ENCODE measurements around the gene APOBEC4.

APOBEC4 gene

DNA sequence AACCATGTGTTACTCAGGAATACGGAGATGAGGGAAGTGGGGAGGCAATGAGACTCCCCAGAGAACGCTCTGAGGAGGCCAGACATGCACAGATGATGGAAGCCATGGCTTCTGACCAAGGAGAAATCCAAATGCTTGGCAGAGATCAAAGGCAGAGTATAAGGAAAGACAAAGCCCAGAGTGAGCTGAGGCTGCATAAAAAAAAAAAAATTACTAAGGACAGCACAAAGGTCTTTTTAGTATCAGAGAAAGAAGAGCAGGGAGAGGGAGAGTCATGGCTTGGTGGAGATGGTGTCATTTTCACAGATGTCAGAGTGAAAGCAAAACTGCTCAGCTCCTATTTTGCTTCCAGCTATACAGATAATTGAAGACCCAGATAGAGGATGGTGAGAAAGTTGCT, 54.7 kb downstream of the APOBEC4 start:
- no peak for DNase-seq

DNA sequence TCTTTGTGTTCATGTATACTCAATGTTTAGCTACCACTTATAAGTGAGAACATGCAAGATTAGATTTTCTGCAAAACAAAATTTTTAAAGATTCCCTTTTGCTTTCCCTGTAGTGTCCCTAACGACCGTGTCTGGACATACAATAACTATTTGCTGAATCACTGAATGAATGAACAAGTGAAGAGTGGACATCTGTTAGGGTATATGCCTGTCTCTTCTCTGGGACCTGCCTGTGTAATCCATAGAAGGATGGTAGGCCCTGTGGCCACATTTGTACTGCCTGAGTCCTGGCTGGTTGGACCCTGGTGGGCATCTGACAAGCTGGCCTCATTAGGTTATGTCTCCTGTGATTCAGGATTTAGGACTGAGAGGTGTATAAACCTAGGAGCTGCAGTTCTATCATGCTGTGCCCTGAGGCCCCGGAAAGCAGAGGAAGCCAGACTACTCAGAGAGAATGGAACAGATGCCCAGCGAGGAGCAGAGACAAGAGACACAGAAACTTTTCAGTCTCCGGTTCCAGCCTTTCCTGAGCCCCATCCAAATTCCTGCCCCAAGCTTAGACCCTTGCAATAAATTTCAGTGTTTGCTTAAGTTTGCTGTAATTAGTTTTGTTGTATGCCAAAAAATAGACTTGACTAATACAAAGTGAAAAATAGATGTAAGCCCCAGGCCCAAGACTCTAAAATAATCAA, 55.3 kb downstream of the APOBEC4 start:
- DNase-seq: no peak

DNA sequence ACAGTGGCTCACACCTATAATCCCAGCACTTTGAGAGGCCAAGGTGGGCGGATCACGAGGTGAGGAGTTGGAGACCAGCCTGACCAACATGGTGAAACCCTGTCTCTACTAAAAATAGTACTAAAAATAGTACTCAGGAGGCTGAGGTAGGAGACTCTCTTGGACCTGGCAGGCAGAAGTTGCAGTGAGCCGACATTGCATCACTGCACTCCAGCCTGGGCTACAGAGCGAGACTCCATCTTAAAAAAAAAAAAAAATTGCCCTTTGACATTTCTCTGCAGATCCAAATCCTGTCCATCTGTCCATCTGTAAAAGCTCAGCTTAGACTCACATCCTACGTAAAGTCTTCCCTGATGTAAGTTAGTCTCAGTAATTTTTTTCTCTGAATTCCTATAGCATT, 56.6 kb downstream of the APOBEC4 start:
- DNase-seq: no peak

Measured in SHP77 treated with DMSO at 0.1 percent for 48 hours (cell line).